ENCODE measurements around the gene ANKRD24.
"Not testable (repeated sequence)": the region's sequence is repeated elsewhere in the genome, so short reads cannot be mapped to it uniquely, and the experiment has no call there.

The ANKRD24 gene

GRCh38 chr19:4173479-4174212 lies 8.8 kb upstream of the ANKRD24 start:
- no peak for DNase-seq (ENCODE audit: low read depth)

DNA sequence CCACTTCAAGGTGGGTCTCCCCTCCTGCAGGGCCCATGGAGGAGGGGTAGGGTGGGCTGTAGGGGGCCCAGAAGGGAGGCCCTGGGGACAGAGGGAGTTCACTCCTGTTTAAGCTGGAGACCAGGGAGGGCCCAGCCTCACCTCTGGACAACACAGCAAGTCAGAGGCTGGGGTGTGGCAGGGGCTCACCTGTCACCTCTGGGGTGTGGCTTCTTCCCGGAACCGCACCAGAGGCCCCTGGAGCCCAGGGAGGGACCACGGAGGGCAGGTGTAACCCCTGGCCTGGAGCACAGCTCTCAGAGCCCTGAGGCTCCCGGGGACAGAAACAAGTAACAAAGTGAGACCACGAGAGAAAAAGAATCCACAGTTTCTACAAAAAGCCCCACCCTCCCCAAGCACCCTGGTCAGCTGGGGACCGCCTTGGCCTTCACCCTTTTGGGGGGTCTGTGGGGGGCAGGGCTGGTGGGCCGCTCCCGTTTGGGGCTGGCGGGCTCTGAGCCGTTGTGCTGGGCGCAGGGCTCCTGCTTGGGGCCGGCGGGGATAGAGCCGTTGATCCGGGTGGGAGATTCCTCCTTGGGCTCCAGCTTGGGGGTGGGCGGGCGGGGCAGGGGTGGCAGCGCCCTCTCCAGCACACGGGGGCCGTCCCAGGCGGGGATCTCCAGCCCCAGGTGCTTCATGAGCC lies 8.1 kb upstream of the ANKRD24 start:
- no peak for DNase-seq (ENCODE audit: low read depth)

DNA sequence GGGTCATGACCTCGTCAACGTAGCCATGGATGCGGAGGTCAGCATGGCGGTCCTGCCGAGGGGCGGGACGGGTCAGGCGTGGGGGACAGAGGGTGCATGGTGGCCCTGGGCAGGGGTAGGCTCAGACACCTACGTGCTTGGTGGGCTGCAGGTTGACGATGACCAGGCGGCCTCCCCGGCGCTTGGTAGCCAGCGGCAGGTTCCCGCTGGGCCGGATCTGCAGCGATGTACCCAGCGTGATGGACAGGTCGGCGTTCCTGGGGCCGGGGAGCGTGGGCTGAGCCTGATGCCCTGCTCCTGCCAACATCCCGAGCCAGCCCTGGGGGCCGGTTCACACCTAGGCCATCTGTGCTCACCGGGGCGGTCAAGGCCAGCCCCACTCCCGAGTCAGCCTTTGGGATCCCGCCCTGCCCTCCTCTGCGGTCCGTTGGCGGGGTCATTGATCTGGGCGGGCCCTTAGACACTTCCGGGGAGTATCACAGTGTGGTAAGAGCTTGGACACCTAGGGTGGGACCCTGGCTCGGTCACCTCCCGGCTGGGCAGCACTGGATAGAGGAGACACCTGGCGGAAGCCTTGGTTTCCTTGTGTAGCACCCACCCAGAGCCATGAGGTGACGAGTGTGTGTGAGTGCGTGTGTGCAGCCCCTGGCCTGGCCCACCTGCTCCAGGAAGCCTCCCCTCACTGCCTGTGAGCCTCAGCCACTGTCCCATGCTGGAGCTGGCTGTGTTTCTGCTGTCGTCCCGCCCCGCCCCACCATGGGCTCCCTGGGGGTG lies 7.4 kb upstream of the ANKRD24 start:
- DNase-seq (ENCODE audit: low read depth) = no peak

DNA sequence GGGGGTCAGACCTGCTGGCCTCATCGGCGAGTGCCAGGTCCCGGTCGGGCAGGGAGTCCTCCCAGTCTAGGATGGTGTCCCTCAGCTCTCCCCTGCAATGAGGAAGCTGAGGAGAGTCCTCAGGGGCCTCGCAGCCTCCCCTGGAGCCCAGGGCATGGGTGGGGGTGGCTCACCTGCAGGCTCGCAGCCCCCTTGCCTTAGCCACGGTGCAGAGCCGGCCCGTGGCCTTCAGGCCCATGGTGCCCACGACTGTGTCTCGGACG lies 6.9 kb upstream of the ANKRD24 start:
- no peak for DNase-seq (ENCODE audit: low read depth)

- no peak for DNase-seq (ENCODE audit: low read depth)
Observed at GRCh38 chr19:4177146-4177545, 5.3 kb upstream of the ANKRD24 start.

DNA sequence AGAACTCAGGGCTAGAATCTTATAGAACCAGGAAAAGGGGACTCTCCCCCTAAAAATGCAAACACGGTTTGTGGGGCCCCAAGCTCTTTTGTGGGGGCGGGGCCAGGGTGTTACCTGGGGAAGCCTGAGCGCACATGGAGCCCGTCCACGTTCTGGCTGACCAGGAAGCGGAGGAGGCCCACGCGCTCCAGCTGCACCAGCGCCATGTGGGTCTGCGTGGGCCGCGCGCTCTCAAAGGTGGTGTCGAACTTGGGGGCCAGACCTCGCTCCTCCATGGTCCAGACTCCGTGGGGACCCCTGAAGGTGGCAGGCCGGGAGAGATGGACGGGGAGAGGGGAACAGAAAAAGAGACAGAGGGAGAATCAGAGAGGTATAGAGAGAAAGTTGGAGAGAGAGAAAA lies 3.5 kb upstream of the ANKRD24 start:
- no peak for DNase-seq (ENCODE audit: low read depth)

DNA sequence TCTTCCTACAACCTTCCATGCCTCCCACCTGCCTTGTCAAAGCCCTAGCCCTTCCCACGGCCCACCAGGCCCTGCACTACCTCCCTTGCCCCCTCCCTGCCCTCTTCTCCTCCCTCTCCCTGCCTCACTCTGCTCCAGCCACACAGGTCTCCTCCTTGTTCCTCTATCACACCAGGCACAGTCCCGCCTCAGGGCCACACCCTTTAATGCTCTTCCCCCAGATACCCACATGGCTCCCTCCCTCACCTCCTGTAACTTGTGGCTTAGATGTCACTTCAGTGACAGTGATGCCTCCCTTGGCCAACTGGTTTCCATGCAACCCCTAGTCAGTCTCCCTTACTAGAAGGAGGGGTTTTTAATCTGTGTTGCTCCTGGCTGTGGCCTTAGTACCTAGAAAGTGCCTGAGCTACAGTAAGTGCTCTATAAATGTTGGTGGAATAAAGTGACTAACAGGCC lies 1.4 kb upstream of the ANKRD24 start:
- no peak for DNase-seq (ENCODE audit: low read depth)

DNA sequence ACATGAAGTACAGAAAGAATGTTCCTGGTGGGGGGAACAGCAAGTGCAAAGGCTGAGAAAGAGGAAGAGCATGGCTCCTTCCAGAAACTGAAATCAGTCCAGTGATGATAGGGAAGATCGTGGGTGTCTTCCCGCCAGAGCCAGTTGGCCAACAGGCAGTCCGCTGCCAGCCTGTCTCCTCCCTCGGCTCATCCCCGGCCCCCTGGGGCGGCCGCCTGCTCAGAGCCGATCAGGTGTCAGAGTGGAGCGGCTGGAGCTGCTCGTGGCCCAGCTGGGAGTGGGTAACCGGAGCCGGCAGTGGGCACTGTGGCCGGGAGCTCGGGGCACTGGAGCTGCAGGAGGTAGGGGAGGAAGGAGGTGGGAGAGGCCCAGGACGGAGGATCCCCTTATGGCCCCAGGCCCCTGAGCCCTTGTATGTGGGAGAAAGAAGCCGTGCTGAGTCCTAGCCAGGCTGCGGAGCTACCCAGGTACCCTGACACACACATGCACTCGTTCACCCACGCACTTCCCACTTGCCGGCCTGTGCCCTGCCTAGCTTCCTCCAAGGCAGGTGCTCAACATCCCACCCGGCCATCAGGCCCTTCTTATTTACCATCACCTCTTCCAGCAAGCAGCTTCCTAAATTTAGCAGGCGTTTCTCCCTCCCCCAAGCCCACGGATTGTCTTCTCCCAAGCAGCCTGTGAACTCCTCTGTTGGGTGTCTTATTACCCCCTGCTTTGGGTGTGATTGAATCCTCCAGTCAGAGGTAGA lies 1.7 kb downstream of the ANKRD24 start:
- no peak for DNase-seq (ENCODE audit: low read depth)

DNA sequence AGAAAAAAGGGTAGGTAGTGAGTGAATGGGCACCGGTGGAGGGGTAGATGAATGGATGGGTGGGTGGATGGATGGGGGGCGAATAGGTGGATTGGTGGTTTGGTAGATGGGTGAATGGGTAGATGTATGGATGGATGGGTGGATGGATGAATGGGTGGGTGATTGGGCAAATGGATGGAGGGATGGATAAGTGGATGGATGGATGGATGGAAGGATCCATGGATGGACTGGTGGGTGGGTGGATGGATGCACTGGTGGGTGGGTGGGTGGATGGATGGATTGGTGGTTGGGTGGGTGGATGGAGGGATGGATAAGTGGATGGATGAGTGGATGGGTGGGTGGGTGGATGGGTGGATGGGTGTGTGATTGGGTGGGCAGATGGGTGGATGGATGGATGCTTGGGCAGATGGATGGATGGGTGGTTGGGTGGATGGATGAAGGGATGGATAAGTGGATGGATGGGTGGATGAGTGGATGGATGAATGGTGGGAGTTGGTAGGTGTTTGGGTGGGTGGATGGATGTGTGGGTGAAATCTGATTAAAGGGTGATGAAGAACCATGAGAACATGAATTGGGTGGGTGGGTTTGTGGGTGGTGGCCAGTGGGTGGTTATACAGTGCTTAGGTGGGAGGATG lies 2.3 kb downstream of the ANKRD24 start:
- no peak for DNase-seq (ENCODE audit: low read depth)

DNA sequence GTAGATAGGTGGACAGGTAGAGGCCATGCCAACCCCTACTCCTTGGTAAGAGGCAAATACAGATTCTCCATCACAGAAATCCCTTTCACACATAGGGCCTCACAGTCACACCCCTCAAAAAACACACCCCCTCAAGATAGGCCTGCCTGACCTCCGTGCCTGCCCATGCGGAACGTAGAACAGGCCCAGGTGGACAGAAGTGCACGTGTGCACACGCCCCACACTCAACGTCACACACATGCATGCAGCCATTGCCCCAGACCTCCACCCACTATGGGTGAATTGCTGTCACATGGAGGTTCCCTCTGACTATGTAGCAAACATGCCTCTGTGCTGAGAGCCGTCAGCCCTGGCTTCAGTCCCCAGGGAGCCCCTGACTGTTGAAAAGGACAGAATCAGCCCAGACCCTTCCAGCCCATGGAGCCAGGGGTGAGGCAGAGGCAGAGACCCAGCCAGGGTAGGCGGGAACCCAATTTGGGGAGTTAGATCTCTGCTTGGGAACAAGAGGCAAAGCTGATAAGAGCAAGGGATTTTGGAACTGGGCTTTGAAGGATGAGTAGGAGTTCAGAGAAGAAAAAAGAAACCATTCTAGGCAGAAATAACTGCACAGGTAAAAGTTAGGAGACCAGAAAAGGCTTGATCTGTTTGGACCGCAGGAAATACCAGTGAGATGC lies 3.1 kb downstream of the ANKRD24 start:
- DNase-seq (ENCODE audit: low read depth) = no peak

- DNase-seq (ENCODE audit: low read depth) = peak; percentile 65
Observed at GRCh38 chr19:4186087-4186993, 3.9 kb downstream of the ANKRD24 start.

- no peak for DNase-seq (ENCODE audit: low read depth)
Observed at GRCh38 chr19:4187313-4188122, 5.0 kb downstream of the ANKRD24 start.

- no peak for DNase-seq (ENCODE audit: low read depth)
Observed at GRCh38 chr19:4189641-4190040, 7.2 kb downstream of the ANKRD24 start.

DNA sequence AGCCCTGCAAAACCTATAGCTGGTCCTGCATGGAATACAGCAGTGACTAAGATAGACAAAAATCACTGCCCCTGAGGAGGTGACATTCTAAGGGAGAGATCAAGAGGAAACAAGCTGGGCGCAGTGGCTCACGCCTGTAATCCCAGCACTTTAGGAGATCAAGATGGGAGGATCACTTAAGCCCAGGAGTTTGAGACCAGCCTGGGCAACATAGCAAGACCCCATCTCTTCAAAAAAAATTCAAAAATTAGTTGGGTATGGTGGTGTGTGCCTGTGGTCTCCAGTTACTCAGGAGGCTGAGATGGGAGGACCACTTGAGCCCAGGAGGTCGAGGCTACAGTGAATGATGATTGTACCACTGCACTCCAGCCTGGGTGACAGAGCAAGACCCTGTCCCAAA lies 10.0 kb downstream of the ANKRD24 start:
- not testable (repeated sequence) for DNase-seq (ENCODE audit: low read depth)

DNA sequence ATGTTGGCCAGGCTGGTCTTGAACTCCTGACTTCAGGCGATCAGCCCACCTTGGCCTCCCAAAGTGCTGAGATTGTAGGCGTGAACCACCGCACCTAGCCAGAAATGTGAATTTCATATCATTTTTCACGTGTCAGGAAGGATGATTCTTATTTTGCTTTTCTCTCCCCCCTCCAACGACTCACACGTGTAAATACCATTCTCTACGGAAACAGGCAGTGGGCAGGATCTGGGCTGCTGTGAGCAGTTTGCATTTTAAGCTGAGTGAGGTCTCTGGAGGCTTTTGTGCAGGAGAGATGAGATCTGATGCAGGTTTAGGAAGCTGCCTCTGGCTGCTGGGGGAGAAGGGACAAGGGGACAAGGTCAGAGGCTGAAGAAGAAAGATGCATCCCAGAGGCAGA lies 11.9 kb downstream of the ANKRD24 start:
- DNase-seq (ENCODE audit: low read depth) = no peak

DNA sequence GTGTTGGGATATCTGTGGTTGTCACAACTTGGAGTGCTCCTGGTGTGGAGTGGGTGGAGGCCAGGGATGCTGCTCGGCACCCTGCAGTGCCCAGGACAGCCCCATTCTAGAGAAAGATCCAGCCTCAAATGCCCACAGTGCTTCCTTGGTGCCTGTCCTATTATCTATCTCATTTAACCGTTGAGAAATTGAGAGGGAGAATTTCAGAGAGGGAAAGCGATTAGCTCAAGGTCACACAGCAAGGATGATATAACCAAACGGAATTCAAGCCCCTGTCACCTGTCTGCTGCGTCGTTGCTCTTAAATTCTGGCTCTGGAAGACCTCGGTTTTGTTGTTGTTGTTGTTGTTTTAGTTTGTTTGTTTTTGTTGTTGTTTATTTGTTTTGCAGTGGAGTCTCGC lies 13.5 kb downstream of the ANKRD24 start:
- DNase-seq (ENCODE audit: low read depth) = no peak

DNA sequence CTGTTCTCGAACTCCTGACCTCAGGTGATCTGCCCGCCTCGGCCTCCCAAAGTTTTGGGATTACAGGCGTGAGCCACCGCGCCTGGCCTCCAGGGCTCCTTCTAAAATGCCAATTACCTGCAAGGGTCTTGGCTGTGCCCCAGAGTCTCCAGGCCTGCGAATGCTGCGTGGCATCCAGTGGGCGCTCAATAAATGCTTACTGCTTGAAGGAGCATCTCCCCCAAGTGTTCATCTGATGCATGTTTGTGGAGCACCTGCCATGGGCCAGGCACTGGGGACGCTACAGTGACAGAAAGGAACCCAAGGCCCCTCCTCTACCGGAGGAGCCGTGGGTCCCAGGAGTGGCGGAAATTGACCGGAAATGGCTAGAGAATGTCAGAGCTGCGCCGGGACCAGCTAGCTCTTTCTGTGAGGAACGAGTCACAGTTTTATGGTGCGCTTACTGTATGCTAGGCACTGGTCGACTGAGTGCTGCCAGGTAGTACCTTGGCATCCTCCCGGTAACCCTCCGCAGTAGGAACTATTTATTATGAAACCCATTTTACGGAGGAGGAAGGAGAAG lies 14.2 kb downstream of the ANKRD24 start:
- DNase-seq (ENCODE audit: low read depth) = no peak

GRCh38 chr19:4197228-4197624 lies 14.7 kb downstream of the ANKRD24 start:
- DNase-seq (ENCODE audit: low read depth) = no peak

Data from activated gamma-delta T cell treated with anti-CD3 and anti-CD28 coated beads, Interleukin-2, amount 50 U/mL, for 16 hours (primary cell).